Suprapubic skin (tissue), 4 donors: ENCODE results near the gene GPRC5A. TPM values are rescaled to one million over a fixed set of nuclear protein-coding genes. Genes with fewer than 3 reads are reported as not detected.

Experiments
- DNase-seq, 2 donors: peaks; one replicate each; pipeline ENCODE4 v3.0.0-alpha.2; 2019; ENCODE audit warnings: low spot score in 2 of 2
- H3K27ac ChIP-seq: fragments of 200-600 bp; sonication (generic); one replicate; pipeline ENCODE4 v1.5.1; 2019
- H3K27me3 ChIP-seq: fragments of 200-600 bp; sonication (generic); one replicate; pipeline ENCODE4 v1.5.1; 2019
- H3K36me3 ChIP-seq: fragments of 200-600 bp; sonication (generic); one replicate; pipeline ENCODE4 v1.5.1; 2019
- H3K4me1 ChIP-seq: fragments of 200-600 bp; sonication (generic); one replicate; pipeline ENCODE4 v1.5.1; 2019
- H3K4me3 ChIP-seq: fragments of 200-600 bp; sonication (generic); one replicate; pipeline ENCODE4 v1.5.1; 2019; ENCODE audit warnings: mild to moderate bottlenecking
- H3K9me3 ChIP-seq: fragments of 200-600 bp; sonication (generic); one replicate; pipeline ENCODE4 v1.5.1; 2019
- CTCF ChIP-seq, 2 donors: fragments of 200-600 bp in 1 of 2; fragments of 450-650 bp in 1 of 2; sonication (generic) in 1 of 2; IDR thresholded peaks; one replicate each; pipeline ENCODE4 v1.5.1; 2016 to 2019; ENCODE audit warnings: antibody characterized with exemption in 2 of 2, mild to moderate bottlenecking in 1 of 2, moderate library complexity in 1 of 2
- EP300 ChIP-seq: sonication (generic); formaldehyde crosslinking; IDR thresholded peaks from one replicate; pipeline ENCODE4 v1.6.1; 2017; ENCODE audit warnings: antibody characterized with exemption
- POLR2A ChIP-seq, 2 donors: fragments of 450-650 bp; IDR thresholded peaks; one replicate each; pipeline ENCODE4 v1.6.1; 2017; ENCODE audit warnings: antibody characterized with exemption in 2 of 2, mild to moderate bottlenecking in 2 of 2, moderate library complexity in 2 of 2
- POLR2AphosphoS5 ChIP-seq, 3 donors: sonication (generic); formaldehyde crosslinking; IDR thresholded peaks; one replicate each; pipeline ENCODE4 v1.6.1; 2017; ENCODE audit warnings: antibody characterized with exemption in 3 of 3
- WGBS: methylation state at CpG from one replicate; pipeline ENCODE4 v1.1.5; 2018; 5-methylcytosine and 5-hydroxymethylcytosine counted together
- total RNA-seq, 4 donors: library from RNA; depleted of rRNA; stranded (reverse); fragments of >200 nt; gene quantifications; one replicate each; pipeline ENCODE4 v1.1.0, GENCODE V29; 2016

GPRC5A gene
- total RNA-seq, 4 donors from 2014 or later = 4.0 to 11.0 (median 7.2) TPM

- Histone ChIP-seq H3K4me3 (no peak overlapping the region), H3K27me3 (no peaks in the 10 kb centered on the region), H3K27ac (no peak overlapping the region), H3K4me1 (no peaks in the 10 kb centered on the region), H3K9me3 (no peaks in the 10 kb centered on the region), H3K36me3 (peaks cover 9% of the 10 kb centered on the region)
- WGBS = 73% methylated on average over 4 of the region's 4 CpGs
- DNase-seq = no peak
- TF ChIP-seq POLR2AphosphoS5 (IDR thresholded peaks at IDR 0.05) (no peak), EP300 (no peak), CTCF (IDR thresholded peaks at IDR 0.05) (no peak), POLR2A (IDR thresholded peaks at IDR 0.05) (no peak)
Measured at GRCh38 chr12:12965836-12966235, 74.5 kb downstream of the GPRC5A start.

Other genes starting within 250 kb of the GPRC5A start
- under 1 TPM in 1 of 4 donors, not detected in 3; 0.42 TPM for gene GPR19, start 195.4 kb upstream of the GPRC5A start, total RNA-seq
- 10 to 100 TPM; 37.8 to 71.9 (median 46.9) TPM for gene CDKN1B, start 174.2 kb upstream of the GPRC5A start, total RNA-seq
- gene APOLD1, start 105.9 kb upstream of the GPRC5A start, total RNA-seq = 10 to 100 TPM; 14.6 to 25.5 (median 16.4) TPM
- 10 to 100 TPM; 64.1 to 76.4 (median 66.9) TPM for gene DDX47, start 78.2 kb upstream of the GPRC5A start, total RNA-seq
- gene GPRC5D, start 60.6 kb downstream of the GPRC5A start, total RNA-seq = 10 to 100 TPM in 2 of 4 donors, 1 to 10 TPM in 1, not detected in 1; 2.2 to 97.6 (median 13.4) TPM
- 10 to 100 TPM; 34.2 to 38.7 (median 36.2) TPM for gene HEBP1, start 108.7 kb downstream of the GPRC5A start, total RNA-seq
- gene FAM234B, start 152.8 kb downstream of the GPRC5A start, total RNA-seq = 10 to 100 TPM; 24.0 to 32.3 (median 27.8) TPM
- gene GSG1, start 212.1 kb downstream of the GPRC5A start, total RNA-seq = not detected